ENCODE results near the gene ZBTB2. TPM values are rescaled to one million over a fixed set of nuclear protein-coding genes. Genes with fewer than 3 reads are reported as not detected.
"Not testable (repeated sequence)": the region's sequence is repeated elsewhere in the genome, so short reads cannot be mapped to it uniquely, and the experiment has no call there.

ZBTB2 gene
- total RNA-seq, 1 experiment from 2014 or later: 27.4 TPM

- Histone ChIP-seq H3K36me3 (ENCODE audit: insufficient read depth, low read length) (peaks cover 25% of the 10 kb centered on the region; the same call in 1 of the 2 replicates), H3K4me3 (ENCODE audit: low read length) (no peak overlapping the region), H3K9me3 (ENCODE audit: low read length) (no peaks in the 10 kb centered on the region), H3K79me2 (ENCODE audit: low read length) (peaks cover 75% of the 10 kb centered on the region), H3K9me2 (replicated peaks; ENCODE audit: insufficient read depth, low read length) (no peaks in the 10 kb centered on the region), H3K9ac (ENCODE audit: low read length) (no peak overlapping the region), H4K20me1 (ENCODE audit: insufficient read depth, low read depth, low read length) (peaks cover 40% of the 10 kb centered on the region), H3K27ac (ENCODE audit: low read length) (no peak overlapping the region), H3K4me1 (ENCODE audit: low read length) (peaks cover 19% of the 10 kb centered on the region), H3K27me3 (ENCODE audit: low read length) (no peaks in the 10 kb centered on the region), H2AFZ (ENCODE audit: low read length) (no peak overlapping the region), H3K4me2 (ENCODE audit: low read depth, low read length, poor library complexity, severe bottlenecking) (no peak overlapping the region)
- peak; percentile 29 for DNase-seq
These were observed 4.0 kb downstream of the ZBTB2 start for GRCh38 chr6:151387175-151387970.

GRCh38 chr6:151385177-151385576 is 6.2 kb downstream of the ZBTB2 start:
- no peak for DNase-seq
- no peaks in the 10 kb centered on the region for H3K9me2 ChIP-seq (replicated peaks; ENCODE audit: insufficient read depth, low read length)
- H4K20me1 ChIP-seq (ENCODE audit: insufficient read depth, low read depth, low read length): peaks cover 48% of the 10 kb centered on the region
- H3K79me2 ChIP-seq (ENCODE audit: low read length): peaks cover 78% of the 10 kb centered on the region
- no peaks in the 10 kb centered on the region for H3K9me3 ChIP-seq (ENCODE audit: low read length)
- no peak overlapping the region for H3K27ac ChIP-seq (ENCODE audit: low read length)
- H3K4me1 ChIP-seq (ENCODE audit: low read length): peaks cover 30% of the 10 kb centered on the region
- no peak overlapping the region for H3K9ac ChIP-seq (ENCODE audit: low read length)
- no peak overlapping the region for H3K4me3 ChIP-seq (ENCODE audit: low read length)
- H3K36me3 ChIP-seq (ENCODE audit: insufficient read depth, low read length): peaks cover 25% of the 10 kb centered on the region; the same call in 1 of the 2 replicates
- H2AFZ ChIP-seq (ENCODE audit: low read length): no peak overlapping the region
- H3K4me2 ChIP-seq (ENCODE audit: low read depth, low read length, poor library complexity, severe bottlenecking): no peak overlapping the region
- H3K27me3 ChIP-seq (ENCODE audit: low read length): no peaks in the 10 kb centered on the region

- no peak overlapping the region for H3K27ac ChIP-seq (ENCODE audit: low read length)
- peaks cover 53% of the 10 kb centered on the region for H4K20me1 ChIP-seq (ENCODE audit: insufficient read depth, low read depth, low read length)
- H2AFZ ChIP-seq (ENCODE audit: low read length): no peak overlapping the region
- peaks cover 36% of the 10 kb centered on the region for H3K4me1 ChIP-seq (ENCODE audit: low read length)
- peaks cover 25% of the 10 kb centered on the region; the same call in 1 of the 2 replicates for H3K36me3 ChIP-seq (ENCODE audit: insufficient read depth, low read length)
- H3K9me2 ChIP-seq (replicated peaks; ENCODE audit: insufficient read depth, low read length): no peaks in the 10 kb centered on the region
- no peak overlapping the region for H3K9ac ChIP-seq (ENCODE audit: low read length)
- no peak overlapping the region for H3K4me3 ChIP-seq (ENCODE audit: low read length)
- no peaks in the 10 kb centered on the region for H3K27me3 ChIP-seq (ENCODE audit: low read length)
- H3K9me3 ChIP-seq (ENCODE audit: low read length): no peaks in the 10 kb centered on the region
- peaks cover 80% of the 10 kb centered on the region for H3K79me2 ChIP-seq (ENCODE audit: low read length)
- no peak for DNase-seq
- no peak overlapping the region for H3K4me2 ChIP-seq (ENCODE audit: low read depth, low read length, poor library complexity, severe bottlenecking)
These were observed 7.2 kb downstream of the ZBTB2 start for GRCh38 chr6:151384151-151384550.

- not testable (repeated sequence) for H3K9me3 ChIP-seq (ENCODE audit: low read length); DNase-seq; H3K4me3 ChIP-seq (ENCODE audit: low read length); H2AFZ ChIP-seq (ENCODE audit: low read length); H3K4me2 ChIP-seq (ENCODE audit: low read depth, low read length, poor library complexity, severe bottlenecking); H3K9me2 ChIP-seq (replicated peaks; ENCODE audit: insufficient read depth, low read length); H3K27me3 ChIP-seq (ENCODE audit: low read length); H3K9ac ChIP-seq (ENCODE audit: low read length); H3K27ac ChIP-seq (ENCODE audit: low read length)
- peaks cover 19% of the 10 kb centered on the region; the same call in 1 of the 2 replicates for H3K36me3 ChIP-seq (ENCODE audit: insufficient read depth, low read length)
- peaks cover 55% of the 10 kb centered on the region for H4K20me1 ChIP-seq (ENCODE audit: insufficient read depth, low read depth, low read length)
- peaks cover 39% of the 10 kb centered on the region for H3K4me1 ChIP-seq (ENCODE audit: low read length)
- H3K79me2 ChIP-seq (ENCODE audit: low read length): peaks cover 80% of the 10 kb centered on the region
These were observed 8.7 kb downstream of the ZBTB2 start for GRCh38 chr6:151382631-151383030.

- no peak overlapping the region for H3K27ac ChIP-seq (ENCODE audit: low read length)
- no peak overlapping the region for H3K4me3 ChIP-seq (ENCODE audit: low read length)
- no peak for DNase-seq
These were observed 9.6 kb downstream of the ZBTB2 start for GRCh38 chr6:151381722-151382121.

DNA sequence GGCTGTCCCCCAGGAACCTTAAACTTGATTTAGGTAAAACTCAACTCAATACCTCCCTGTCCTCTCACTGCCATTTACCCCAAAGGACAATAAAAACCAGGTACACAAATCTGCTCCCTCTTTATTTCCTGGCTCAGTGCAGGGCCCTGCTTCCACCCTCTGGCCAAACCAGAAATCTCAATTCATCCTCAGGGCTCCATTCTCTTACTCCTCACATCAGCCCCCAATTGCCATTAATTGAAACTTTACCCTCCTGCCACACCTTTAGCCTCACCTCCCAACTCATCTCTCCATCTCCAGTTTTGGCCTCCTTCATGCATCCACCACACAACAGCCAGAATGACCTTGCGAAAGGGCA is 10.5 kb downstream of the ZBTB2 start:
- Histone ChIP-seq H2AFZ (ENCODE audit: low read length) (no peak overlapping the region), H3K4me2 (ENCODE audit: low read depth, low read length, poor library complexity, severe bottlenecking) (peak overlapping the region; percentile 28)

More at GRCh38 chr6:151381722-151382121, 9.6 kb downstream of the ZBTB2 start:
- H3K4me1 ChIP-seq (ENCODE audit: low read length): peaks cover 48% of the 10 kb centered on the region
- H3K36me3 ChIP-seq (ENCODE audit: insufficient read depth, low read length): peaks cover 11% of the 10 kb centered on the region; the same call in 1 of the 2 replicates
- H3K79me2 ChIP-seq (ENCODE audit: low read length): peaks cover 78% of the 10 kb centered on the region
- H3K9me3 ChIP-seq (ENCODE audit: low read length): no peaks in the 10 kb centered on the region
- H2AFZ ChIP-seq (ENCODE audit: low read length): no peak overlapping the region
- H3K9ac ChIP-seq (ENCODE audit: low read length): no peak overlapping the region
- no peaks in the 10 kb centered on the region for H3K9me2 ChIP-seq (replicated peaks; ENCODE audit: insufficient read depth, low read length)
- H4K20me1 ChIP-seq (ENCODE audit: insufficient read depth, low read depth, low read length): peaks cover 49% of the 10 kb centered on the region
- H3K4me2 ChIP-seq (ENCODE audit: low read depth, low read length, poor library complexity, severe bottlenecking): no peak overlapping the region
- H3K27me3 ChIP-seq (ENCODE audit: low read length): no peaks in the 10 kb centered on the region

DNA sequence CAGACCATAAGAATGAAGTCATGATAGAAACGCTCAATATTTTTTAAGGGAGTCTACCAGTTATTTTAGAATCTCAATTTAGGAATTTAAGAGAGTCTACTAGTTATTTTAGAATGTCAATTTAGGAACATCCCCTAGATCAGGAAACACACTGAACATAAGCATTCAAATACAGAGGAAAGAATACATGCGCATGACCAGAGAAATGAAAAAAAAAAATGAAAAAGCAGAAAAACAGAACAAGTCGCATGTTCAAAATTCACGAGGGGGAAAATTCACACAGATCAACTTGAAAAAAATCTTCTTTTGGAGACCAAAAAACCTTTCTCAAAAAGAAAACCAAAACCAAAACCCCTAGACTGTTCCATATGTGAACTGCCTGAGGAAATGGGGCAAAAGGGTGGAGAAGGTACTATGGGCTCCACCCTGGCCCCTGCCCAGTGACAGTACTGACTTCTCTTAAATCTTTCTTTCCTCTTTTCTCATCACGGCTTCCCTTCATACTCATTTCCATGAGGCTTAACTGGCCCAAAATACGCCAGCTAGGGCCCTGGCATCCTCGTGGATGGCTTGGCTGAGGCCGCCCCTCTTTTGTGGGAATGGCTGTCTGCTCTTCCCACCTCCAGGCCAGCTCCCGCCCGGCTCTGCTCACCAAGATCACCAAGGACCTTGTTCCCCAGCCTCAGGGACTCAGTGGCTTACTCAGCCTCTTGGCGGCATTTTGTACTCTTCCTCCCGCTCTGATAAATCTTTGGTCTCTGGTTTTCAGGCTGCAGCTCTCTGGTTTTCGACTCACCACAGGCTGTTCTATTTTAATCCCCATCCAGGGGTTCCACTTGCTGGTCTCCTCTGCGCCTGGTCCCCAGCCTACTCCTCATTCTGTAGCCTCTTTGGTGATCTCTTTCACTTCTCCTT is 11.2 kb downstream of the ZBTB2 start:
- no peak for DNase-seq
- peak overlapping the region; percentile 28 for H3K4me2 ChIP-seq (ENCODE audit: low read depth, low read length, poor library complexity, severe bottlenecking)
- peak overlapping the region; percentile 31; the same call in 1 of the 2 replicates for H3K9ac ChIP-seq (ENCODE audit: low read length)

More for the DNA sequence above, 10.5 kb downstream of the ZBTB2 start:
- Histone ChIP-seq H3K4me1 (ENCODE audit: low read length) (peaks cover 57% of the 10 kb centered on the region), H3K9me3 (ENCODE audit: low read length) (no peaks in the 10 kb centered on the region), H3K27ac (ENCODE audit: low read length) (peak overlapping the region; percentile 15; the same call in 1 of the 2 replicates), H3K27me3 (ENCODE audit: low read length) (no peaks in the 10 kb centered on the region), H3K79me2 (ENCODE audit: low read length) (peaks cover 78% of the 10 kb centered on the region), H3K9me2 (replicated peaks; ENCODE audit: insufficient read depth, low read length) (no peaks in the 10 kb centered on the region), H3K9ac (ENCODE audit: low read length) (peak overlapping the region; percentile 31; the same call in 1 of the 2 replicates), H4K20me1 (ENCODE audit: insufficient read depth, low read depth, low read length) (peaks cover 46% of the 10 kb centered on the region), H3K4me3 (ENCODE audit: low read length) (no peak overlapping the region), H3K36me3 (ENCODE audit: insufficient read depth, low read length) (peaks cover 9% of the 10 kb centered on the region; the same call in 1 of the 2 replicates)
- no peak for DNase-seq

GRCh38 chr6:151377095-151377494 is 14.3 kb downstream of the ZBTB2 start:
- peaks cover 9% of the 10 kb centered on the region; the same call in 1 of the 2 replicates for H3K36me3 ChIP-seq (ENCODE audit: insufficient read depth, low read length)
- peaks cover 73% of the 10 kb centered on the region for H3K4me1 ChIP-seq (ENCODE audit: low read length)
- H3K9ac ChIP-seq (ENCODE audit: low read length): no peak overlapping the region
- H3K79me2 ChIP-seq (ENCODE audit: low read length): peaks cover 84% of the 10 kb centered on the region
- H4K20me1 ChIP-seq (ENCODE audit: insufficient read depth, low read depth, low read length): peaks cover 48% of the 10 kb centered on the region
- no peaks in the 10 kb centered on the region for H3K9me3 ChIP-seq (ENCODE audit: low read length)
- no peak for DNase-seq
- H3K27me3 ChIP-seq (ENCODE audit: low read length): no peaks in the 10 kb centered on the region
- H3K4me3 ChIP-seq (ENCODE audit: low read length): no peak overlapping the region
- H3K9me2 ChIP-seq (replicated peaks; ENCODE audit: insufficient read depth, low read length): no peaks in the 10 kb centered on the region
- peak overlapping the region; percentile 67 for H3K4me2 ChIP-seq (ENCODE audit: low read depth, low read length, poor library complexity, severe bottlenecking)
- peak overlapping the region; percentile 68 for H3K27ac ChIP-seq (ENCODE audit: low read length)
- H2AFZ ChIP-seq (ENCODE audit: low read length): no peak overlapping the region

More for the DNA sequence above, 11.2 kb downstream of the ZBTB2 start:
- peaks cover 49% of the 10 kb centered on the region for H4K20me1 ChIP-seq (ENCODE audit: insufficient read depth, low read depth, low read length)
- H3K27ac ChIP-seq (ENCODE audit: low read length): peak overlapping the region; percentile 15; the same call in 1 of the 2 replicates
- H3K9me2 ChIP-seq (replicated peaks; ENCODE audit: insufficient read depth, low read length): no peaks in the 10 kb centered on the region
- no peak overlapping the region for H2AFZ ChIP-seq (ENCODE audit: low read length)
- H3K79me2 ChIP-seq (ENCODE audit: low read length): peaks cover 79% of the 10 kb centered on the region
- H3K9me3 ChIP-seq (ENCODE audit: low read length): no peaks in the 10 kb centered on the region
- peaks cover 7% of the 10 kb centered on the region; the same call in 1 of the 2 replicates for H3K36me3 ChIP-seq (ENCODE audit: insufficient read depth, low read length)
- no peaks in the 10 kb centered on the region for H3K27me3 ChIP-seq (ENCODE audit: low read length)
- peaks cover 63% of the 10 kb centered on the region for H3K4me1 ChIP-seq (ENCODE audit: low read length)
- H3K4me3 ChIP-seq (ENCODE audit: low read length): no peak overlapping the region

All from Karpas-422 (cell line).